CD4-positive, alpha-beta T cell treated with Interferon gamma for 1 hour (primary cell): ENCODE results near the gene RNF14.
A peak's percentile ranks its signal among the peaks of the same experiment; 100 is the strongest.

Source experiments
- DNase-seq: peaks from one replicate; pipeline ENCODE4 v3.0.0-alpha.2; 2020

RNF14 gene

DNA sequence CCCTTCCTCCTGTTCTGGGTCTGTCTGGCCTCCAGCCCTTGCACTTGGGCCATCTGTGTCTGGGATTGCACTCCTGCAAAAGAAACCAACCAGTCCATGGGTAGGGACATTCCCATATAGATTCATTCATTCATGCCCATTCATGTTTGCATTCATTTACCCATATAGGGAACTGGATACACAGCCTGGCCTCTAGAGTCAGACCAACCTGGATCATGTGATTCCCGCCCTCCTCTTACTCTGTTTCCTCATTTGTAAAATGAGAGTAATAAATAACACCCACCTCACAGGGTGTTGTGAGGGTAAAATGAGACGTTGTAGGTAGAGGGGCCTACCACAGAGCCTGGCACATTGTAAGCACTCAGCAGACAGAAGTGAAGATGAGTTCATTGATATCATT lies 19.4 kb upstream of the RNF14 start:
- DNase-seq: no peak

DNA sequence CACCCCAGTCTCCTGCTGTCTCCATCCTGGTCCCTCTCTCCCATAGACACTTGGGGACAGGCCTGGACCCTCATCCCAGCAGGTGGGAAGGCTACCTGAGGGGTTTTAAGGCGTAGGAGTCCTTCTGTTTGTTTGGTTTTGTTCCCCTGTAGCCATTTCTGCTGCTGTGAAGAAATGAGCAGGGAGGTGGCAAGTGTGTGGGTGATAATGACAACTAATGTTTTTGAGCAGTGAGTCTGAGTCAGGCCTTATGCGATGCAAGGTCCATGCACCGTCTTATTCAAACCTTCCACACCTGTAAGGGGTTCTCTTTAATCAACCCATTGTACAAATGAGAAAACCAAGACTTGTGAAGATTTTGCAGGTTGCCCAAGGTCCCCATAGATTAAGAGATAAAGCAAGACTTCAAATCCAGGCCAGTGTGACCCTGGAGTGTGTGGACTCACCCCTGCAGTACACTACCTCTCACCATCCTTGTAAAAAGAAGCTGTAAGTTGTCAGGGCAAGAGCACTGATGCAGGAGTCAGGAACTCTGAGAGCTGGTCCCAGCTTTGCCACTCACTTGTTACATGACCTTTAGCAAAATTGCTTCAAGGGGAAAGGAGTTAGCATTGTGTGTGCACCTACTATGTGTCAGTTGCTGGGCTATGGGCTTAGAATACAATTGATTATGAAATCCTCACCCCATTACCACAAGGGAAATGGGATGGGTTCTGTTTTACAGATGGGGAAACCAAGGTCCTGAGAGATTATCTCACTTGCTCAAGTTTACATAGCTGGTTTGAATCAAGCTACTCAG lies 18.5 kb upstream of the RNF14 start:
- DNase-seq: no peak

DNA sequence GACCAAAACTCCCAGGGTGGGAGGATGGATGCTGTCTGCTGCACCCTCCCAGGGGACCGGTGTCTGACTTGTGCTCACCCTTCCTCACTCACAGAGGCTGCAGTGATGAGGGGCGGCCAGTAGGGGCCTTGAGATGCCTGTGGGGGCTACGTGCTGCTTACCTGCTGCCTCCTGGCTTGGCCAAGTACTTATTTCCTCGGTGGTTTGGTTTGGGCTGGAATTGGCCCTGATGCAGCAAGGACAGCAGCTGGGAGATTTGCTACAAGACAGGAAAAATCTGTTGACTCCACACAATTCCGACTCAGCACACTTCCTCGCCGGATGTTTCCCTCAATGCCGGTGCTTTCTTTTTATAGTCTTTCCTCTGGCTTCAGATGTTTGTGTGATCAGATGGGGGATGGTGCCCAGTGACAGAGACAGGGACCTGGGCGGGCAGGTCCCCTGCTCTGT lies 17.5 kb upstream of the RNF14 start:
- no peak for DNase-seq

DNA sequence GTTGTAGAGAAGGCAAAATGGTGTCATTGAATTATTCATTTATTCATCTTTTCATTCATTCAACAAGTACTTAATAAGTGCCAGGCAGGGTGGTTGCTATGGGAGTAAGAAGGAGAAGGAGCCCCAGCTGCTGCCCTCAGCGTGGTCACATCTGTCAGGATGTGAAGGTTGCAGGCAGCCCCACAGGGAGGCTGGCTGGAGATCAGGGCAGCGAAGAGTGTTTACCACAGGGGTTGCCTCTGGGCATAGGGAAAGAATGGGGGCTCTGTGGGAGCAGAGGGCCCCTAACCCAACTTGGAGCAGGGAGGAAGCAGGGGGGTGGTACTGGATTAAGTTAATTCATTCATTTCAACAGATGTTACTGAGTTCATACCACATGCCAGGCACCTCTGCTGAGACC lies 16.9 kb upstream of the RNF14 start:
- no peak for DNase-seq

DNA sequence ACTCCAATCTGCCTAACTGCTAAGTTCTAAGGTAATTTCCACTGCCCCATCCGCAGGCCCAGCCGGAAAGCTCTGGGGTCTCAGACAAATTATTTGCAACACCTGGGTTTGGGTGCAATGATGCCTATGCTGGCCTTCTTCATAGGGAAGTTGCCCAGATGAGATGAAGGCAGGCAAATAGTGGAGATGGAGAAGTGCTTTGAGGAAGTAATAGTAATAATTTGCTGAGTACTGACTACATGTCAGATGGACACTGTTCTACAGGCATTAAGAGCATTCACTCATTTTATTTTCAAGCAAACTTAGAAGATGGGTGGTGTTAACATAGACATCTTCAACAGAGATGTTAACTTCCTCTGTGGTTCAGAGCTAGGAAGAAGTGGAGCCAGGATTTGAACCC lies 14.7 kb upstream of the RNF14 start:
- no peak for DNase-seq

DNA sequence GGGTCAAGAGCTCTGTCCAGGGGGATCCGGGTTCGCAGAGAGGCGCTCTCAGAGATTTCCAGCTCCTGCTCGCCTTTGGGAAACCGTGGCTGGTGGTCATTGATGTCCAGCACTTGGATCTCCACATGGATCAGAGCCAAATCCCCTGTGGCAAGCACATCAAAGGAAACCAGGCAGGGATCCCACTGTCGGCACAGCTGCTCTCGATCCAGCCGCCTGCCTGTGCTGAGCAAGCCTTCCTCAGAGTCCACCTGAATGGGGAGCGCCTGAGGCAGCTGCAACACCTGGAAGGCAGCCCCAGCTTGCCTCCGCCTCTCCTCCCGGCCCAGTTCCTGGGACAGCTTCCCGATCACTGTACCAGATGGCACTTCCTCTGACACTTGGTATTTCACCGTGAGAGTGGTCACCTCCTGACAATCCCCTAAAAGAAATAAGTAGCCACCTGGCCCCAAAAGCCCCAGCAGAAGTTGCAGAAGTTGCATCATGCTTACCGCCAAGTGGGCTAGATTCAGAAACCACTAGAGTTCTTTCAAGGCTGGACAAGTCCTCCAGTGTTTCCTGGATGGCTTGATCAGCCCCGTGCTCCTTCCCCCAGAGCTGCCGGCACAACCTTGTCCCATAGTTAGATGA lies 11.4 kb upstream of the RNF14 start:
- no peak for DNase-seq

DNA sequence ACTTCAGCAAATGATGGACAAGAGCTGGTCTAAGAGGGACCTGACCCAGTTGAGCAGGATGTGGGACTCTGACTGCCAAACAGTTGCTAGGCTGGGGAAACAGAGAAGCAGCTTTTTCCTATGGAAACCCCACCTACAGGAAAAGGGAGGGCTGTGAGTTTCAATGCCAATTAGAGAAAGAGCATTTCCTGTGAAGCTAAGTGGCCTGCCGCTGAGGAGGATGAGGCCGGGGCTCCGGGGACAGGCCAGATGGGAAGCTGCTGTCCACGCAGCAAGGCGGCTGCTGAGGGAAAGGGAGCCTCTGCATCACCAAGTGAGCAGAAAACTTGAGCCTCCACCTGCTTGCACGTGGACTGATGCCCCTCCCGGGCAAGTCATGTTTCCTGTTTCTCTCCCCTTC lies 10.8 kb upstream of the RNF14 start, which contains the start of gene PCDH12:
Gene PCDH12 (minus strand): TSS at position 90 of the 400 bp plus-strand sequence. CDS start 351 bp downstream, outside the sequence.
- no peak for DNase-seq

DNA sequence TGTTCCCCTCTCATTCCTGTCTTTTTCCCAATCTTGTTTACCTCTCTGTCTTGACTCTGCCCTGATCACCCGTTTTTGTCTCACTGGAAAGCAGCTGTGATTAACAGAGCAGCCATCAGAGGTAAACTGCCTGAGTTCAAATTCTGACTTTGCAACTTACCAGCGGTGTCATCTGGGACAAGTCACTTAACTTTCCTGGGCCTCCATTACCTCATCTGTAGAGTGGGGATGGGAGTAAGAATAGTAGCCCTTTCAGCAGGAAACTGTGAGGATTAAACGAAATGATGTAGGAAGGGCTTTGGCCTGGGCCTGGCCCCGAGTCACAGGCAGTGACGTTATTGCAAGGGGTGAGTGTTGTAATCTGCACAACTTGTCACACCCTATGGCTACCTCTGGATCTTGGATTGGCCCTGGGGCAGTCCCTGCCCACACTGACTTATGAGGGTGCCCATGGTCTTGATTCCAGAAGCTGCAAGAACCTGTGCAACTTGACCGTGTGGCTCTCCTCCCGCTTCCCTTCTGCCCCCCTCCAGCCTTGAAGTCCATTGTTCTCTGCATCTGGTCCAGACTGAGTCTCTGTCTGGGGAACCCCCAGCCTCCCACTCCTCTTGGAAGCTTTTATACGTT lies 10.2 kb upstream of the RNF14 start:
- DNase-seq: peak; percentile 51

DNA sequence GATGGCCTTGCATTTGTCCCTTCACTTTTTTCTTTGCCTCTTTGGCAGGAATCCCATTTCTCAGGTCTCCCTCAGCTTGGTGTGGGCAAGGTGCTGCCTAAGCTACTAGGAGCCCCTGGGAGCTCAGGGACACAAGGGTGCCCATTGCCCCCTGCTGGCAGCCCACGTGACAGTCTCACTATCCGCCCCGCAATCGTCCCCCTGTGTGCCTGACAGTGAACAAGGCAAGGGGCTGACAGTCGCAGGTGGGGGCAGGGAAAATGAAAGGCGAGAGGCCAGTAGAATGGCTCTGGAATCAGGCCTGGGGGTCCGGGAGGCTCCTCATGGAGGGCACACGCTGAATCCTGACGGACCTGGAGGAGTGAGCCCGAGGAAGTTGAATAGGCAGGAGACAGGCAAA lies 8.9 kb upstream of the RNF14 start:
- DNase-seq: no peak

DNA sequence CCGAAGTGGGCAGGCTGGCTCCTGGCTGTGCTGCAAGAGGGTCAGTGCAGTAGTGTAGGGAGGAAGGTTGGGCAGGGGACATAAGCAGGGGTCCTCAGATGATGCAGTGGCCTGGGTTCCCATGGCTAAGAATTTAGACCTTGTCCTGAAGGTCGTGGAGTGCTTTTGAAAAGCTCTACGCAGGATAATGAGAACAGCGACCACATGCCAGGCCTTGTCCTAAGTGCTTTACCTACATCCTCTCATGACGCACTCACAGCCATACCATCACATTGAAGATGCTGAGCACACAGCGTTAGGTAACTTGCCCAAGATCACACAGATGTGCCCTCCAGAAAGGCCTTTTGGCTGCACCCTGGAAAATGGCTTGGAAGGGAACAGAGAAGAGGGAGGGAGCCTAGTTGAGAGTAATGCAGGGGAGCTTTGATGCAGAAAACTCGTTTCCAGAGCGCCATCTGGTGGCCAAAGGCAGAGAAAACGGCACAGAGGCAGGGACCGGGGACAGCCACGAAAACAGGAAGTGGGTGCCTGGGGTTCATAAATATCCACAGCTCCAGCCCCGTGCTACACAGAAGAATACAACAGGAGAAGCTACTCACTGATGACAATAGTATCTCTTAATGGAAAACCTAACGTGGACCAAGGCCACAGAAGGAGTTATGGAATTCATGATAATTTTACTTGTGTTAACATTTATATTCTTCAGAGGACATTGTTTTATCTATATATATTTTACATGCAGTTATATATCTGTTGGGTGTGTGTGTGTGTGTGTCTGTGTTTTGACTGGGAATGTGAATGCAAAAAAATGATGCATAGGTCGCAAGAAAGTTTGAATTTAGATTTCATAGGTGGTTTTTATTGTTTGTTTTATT lies 8.2 kb upstream of the RNF14 start:
- peak; percentile 87 for DNase-seq

DNA sequence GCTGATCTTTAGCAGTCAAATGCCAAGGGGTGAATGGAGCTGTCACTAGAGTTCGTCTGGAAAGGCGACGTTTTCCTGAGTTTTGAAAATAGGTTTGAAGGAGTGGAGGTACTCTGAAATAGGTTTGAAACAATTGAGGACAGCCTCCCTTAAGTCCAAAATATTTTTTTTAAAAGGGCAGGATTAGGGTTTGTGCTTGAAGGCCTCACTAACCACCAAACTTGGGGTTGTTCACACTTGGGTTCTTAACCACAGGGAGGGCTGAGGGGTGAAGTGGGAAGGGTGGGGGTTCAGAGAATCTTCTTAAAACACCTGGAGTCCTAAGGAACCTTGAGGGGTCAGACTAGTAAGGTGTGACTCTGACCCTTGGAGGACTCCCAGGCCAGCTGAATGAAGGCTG lies 7.4 kb upstream of the RNF14 start:
- no peak for DNase-seq

DNA sequence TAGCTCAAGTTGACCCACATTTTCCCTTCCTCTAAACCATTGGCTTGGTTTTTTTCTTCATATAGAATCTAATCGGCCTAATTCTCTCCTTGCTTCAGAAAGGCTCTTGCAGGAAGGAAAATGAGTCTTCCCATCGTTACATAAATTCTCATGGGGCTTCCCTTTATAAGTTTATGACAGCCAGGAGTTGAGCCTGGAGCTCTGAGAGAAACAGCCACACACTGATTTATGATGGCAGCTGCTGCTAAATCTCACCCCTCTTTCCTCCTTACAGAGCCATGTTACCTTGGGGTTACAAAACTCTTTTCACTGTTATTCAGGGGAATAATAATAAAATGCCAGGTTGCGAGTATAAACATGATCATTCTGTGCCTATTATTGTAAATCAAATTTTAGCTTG lies 5.2 kb upstream of the RNF14 start:
- DNase-seq: no peak

DNA sequence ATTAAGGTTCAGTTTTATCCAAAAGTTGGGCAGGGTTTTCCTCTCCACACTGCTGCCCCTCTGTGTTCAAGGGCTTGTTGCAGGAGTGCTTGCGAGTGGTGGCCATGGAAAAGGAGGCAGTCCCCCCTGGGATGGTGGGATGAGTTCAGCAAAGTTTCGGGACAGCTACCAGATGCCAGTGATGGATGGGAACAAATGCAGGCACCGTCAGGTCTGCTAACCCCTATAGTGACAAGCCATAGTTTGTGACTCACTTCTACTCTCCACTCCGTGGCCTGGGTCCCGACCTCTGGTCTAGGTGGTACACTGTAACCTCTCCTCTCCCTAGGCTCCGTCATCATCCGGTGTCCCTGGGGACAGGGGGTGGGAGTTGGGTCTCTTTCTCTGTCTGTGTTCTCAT lies 3.8 kb upstream of the RNF14 start:
- DNase-seq: no peak

DNA sequence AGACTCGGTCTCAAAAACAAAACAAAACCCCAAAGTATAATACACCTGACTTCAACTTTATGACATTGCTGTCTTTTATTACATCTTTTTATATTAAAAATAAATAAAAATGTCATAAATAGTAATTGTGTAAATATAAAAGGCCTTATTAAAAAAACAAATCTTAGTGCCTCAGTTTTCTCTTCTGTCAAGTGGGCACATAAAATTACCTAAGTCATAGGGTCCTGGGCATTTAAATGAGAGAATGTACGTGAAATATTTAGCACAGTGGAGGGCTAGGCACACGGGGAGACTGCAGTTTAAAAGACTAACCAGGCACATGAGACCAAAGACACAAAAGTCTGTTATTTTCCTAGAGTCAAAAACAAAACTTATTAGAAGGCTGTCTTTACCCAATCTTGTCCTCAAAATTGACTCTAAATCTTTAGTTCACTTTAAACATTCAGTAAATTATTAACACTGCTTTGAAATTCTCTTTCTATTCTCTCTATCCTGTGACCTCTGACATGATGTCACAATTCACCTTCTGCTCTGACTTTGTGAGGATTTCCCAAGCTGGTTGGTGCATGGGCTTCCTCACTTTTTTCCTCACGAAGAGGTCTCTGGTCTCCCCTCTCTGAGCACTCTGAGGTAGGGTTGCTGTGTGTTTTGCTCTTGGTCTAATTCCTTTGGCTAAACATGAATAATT lies 2.5 kb upstream of the RNF14 start:
- DNase-seq: no peak

DNA sequence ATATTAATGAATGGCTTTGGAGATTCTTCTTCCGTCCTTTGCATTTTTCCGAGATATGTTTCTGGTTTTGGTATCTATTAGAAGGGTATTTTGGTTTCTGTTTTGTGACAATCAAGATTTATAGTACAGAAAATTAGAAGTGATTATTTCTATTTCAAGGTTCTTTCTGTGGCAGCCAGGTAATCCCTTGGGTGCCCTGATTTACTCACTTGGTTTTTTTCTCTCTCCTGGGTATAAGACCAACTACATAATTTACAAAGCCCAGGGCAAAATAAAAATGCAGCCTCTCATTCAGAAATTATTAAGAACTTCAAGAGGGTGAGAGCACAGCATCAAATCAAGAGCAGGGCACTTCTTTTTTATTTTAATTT lies 2.0 kb upstream of the RNF14 start:
- no peak for DNase-seq

DNA sequence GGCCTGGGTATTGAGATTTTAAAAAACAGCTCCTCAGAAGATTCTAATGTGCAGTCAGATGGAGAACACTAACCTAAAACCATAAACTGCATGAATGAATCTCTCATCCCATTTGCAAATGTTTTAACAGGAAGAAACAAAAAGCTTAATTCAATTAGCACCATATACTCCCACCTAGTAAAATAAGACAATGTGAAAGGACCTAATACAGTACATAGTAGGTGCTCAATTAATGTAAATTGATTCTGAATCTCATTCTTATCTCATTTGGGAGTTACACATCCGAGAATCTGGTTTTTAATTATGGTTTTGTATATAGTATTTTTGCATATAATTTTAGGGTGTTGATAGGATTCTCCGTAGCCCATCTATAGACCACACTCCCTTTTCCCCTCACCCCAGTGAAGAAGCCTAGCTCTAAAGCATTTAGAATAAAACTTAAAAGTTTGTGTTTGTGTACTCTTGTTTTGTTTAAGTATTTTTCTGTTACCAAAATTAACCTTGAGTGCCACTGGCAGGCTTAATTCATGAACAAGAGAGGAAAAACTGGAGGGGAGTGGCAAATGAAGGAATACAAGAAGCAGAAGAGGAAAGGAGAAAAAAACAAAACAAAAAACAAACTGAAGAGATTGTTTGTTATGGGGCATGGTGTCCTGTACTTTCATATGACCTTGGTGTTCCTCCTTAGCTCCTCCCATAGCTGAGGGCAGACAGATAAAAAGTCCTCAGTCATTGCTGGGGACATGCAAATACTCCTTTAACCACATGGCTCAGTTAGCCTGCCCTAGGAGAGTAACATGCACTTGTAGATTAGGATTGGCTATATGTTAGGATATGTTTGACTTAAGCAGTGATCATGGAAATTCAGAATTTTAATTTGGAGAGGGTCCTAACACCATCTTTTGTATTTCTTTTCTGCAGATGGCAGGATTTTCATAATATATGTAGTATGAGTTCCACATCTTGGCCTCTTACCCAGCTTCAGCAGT lies 1.2 kb downstream of the RNF14 start:
- DNase-seq: no peak

DNA sequence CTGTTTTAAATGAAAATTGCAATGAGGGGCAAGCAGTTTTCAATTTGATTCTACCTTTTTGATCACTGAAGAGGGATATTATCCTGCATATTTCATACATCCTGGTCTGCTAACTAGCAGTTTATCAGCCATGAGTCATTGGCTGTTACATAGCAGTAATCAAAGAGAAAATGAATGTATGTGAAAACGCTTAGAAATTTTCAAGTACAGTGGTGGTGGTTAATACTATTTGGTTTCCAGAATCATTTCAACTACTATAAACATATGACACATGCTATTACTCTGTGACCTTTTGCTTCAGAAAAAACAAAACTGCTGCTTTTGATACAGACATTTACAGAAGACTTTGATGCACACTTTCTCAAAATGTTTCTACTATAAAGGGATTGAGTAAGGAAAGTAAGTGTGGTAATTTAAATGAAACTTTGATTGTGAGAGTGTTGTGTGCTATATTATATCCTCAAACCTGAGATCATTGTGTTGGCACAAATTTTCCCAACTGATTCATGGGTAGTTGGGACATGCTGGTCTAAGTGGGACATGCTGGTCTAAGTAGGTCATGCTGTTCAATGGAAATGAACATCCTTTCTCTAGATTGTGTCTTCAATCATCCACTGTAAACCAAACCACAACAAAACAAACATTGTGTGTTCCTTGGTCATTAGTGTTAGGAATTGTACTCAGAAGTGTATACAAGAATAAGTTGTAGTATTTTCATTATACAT lies 5.1 kb downstream of the RNF14 start:
- no peak for DNase-seq

DNA sequence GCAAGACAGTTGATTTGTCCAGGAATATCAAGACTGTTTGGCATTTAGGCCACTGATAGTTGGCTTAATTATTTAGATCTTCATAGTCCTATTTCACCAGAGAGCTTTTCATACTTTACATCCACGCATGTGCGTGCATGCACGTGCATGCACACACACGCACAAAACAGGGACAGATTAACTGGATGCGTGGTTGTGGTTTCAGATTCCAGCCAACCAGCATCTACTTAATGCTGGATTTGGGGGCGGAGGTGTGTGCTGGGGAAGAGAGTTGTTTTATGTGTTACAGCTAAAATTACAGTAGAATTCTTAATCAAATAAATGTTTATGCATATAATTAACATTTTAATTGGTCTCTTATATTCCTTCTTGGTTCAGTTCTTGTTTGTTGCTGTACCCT lies 7.3 kb downstream of the RNF14 start:
- DNase-seq: no peak

DNA sequence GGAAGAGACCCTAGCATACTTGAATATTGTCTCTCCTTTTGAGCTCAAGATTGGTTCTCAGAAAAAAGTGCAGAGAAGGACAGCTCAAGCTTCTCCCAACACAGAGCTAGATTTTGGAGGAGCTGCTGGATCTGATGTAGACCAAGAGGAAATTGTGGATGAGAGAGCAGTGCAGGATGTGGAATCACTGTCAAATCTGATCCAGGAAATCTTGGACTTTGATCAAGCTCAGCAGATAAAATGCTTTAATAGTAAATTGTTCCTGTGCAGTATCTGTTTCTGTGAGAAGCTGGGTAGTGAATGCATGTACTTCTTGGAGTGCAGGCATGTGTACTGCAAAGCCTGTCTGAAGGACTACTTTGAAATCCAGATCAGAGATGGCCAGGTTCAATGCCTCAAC lies 9.5 kb downstream of the RNF14 start:
- no peak for DNase-seq

DNA sequence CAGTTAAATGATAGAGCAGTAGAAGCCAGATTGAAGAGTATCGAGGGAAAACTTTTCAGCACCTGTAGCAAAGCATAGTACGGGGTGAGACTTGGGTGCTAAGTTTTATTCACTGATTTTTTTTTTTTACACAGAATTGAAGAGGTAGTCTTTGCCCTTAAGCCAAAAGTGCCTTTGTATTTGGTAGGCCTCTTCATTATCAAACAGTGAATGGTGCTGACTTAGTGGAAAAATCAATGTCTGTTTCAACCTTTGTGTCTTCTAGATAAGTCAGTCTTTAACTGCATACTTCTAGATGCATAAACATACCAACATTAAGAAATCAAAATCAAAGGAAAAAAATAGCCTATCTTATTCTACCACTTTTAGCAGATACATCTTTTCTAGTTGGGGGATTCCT lies 13.7 kb downstream of the RNF14 start:
- DNase-seq: no peak

DNA sequence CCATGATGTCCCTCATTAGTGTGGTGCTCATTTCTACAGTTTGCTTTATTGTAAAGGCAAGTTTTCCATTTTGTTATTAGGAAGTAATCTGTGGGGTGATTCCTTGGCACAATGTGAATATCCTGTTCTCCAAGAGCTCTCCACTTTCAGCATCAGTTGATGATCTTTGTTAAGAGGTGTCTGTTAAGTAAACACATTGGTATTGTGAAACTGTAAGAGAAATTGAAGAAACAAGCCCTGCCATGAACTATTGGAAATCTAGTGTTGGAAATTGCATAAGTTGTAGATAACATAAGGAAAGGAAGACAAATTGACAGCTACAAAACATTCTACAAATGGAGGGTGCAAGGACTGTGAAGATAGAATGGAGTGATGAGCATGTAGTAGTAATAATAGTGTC lies 17.2 kb downstream of the RNF14 start:
- no peak for DNase-seq
